GM21526 (cell line): ENCODE data around the gene ARHGAP15.

ENCODE experiments used
- ATAC-seq: cut with Tn5 transposase; IDR thresholded peaks from one replicate; pipeline ENCODE4 v1.9.1; 2021; ENCODE audit warnings: moderate library complexity; ENCODE audit not compliant: unreplicated experiment, low FRiP score

ARHGAP15 gene

DNA sequence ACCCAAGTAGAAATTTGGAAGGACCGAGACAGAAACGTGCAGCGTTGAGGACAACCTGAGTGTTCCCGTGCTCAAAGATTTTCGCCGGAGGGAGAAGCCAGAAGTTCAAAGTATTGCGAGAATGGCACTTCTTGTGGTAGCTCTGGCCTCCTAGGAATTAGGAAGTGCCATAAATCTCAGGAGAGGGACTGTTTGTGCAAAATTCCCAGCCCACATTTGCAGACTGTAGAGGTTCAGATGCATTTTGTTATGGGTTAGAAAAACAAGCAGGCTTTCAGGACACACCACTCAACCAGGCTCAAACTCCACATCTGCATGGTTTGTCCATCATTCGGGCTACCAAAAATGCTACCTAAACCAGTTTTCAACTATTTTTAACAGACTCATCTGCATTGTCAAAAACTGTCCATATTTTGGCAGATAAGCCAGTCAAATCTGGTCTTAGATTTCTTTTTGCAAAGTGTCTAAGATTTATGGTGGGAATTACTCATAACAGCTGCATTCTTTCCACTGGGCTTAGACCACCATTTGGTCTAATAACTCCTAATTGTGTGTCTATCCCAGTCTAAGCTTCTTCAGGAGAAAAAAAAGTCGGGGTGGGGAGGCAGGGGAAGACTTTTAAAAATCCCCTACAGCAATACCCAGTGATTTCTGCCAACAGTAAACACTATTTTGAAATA lies 422.9 kb downstream of the ARHGAP15 start:
- no peak for ATAC-seq

DNA sequence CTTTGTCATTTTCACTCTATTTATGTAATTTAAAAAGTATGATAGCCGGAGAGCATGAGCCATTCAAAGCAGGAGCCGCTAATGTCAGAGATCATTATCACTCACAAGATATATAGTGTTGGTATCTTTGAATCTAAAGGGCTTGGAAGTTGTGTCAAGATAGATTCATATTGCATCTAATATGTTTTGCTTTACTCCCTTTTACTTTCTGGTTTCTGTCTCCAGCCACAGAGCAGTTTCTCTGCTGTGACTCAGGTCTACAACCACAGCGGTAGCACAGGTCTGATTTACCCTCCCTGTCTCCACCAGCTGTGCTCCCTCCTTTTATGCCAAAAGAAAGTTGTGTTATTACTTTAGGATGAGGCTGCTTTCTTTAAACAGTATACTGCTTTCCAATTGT lies 424.0 kb downstream of the ARHGAP15 start:
- ATAC-seq = no peak

DNA sequence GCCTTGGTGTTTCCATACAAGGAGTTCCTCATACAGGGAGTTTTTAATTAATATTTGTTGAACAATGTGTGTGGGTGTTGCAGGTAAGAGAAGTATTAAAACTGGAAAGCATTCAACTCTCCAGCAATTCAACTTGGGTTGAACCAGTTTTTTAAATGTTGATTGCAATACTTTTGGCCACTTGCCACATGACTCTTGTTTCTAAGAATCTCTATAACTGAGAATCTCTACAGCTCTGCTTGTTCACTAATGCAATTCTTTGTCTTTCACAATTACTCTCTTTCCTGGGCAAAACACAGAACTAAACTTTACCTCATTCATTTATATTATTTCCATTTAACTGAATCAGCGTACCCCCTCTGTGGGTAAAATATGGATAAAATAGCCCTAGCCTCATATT lies 429.4 kb downstream of the ARHGAP15 start:
- ATAC-seq = no peak

DNA sequence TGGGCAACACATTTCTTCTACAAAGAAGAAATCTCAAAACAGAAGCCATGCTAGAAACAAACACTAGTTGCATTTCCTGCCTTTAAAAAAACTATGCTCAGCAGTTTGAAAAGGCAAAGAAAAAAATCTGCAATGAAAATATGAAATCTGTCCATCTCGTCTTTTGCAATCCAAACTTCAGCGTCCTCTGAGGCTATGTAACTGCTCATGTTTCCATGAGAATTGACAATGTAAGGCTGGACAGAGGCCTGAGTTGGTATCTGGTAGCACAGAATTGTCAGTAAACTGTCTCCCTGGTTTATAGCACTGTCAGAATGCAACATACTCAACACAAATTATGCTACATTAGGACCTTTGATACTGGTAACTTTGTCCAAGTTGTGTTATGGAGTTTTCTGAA lies 429.9 kb downstream of the ARHGAP15 start:
- ATAC-seq = no peak

GRCh38 chr2:143560724-143561123 lies 431.5 kb downstream of the ARHGAP15 start:
- ATAC-seq = no peak

DNA sequence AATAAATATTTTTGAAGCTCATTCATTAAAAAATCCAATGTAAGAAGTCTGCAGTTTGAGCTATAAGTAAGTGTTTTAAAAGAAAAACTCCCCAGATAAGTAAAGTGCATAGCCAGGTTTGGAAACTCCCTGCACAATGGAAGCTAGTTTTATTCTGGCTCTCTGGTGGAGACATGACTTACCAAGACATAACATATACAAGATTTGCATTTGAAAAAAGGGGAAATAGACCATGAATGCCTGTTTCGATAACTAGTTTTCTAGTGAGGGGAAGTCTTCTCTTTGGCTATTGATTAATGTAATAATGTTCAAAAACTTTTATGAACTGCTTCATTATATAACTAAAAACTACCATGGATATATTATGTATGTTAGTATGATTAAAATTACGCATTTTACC lies 435.2 kb downstream of the ARHGAP15 start:
- ATAC-seq = peak; percentile 91

DNA sequence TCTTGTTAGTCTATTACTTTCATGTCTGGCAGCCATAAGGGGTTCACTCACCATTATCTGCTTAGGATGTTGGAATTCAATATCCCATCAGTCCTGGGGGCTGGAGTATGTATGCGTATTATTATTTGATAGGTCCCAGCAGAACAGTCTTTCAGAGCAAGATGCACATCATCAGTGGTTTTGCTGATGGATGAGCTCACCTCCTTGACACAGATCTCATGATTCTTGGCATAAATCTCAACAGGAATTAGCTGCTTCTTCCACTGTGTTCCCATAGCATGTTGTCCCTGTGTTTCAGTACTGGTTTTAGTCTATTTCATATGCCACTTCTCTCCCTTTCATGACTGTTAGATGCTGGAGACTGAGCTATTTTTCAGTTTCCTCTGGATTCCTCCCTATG lies 442.5 kb downstream of the ARHGAP15 start:
- no peak for ATAC-seq

- ATAC-seq = no peak
Observed at GRCh38 chr2:143572421-143572820, 443.2 kb downstream of the ARHGAP15 start.

- ATAC-seq = no peak
Observed at GRCh38 chr2:143574069-143574468, 444.9 kb downstream of the ARHGAP15 start.

DNA sequence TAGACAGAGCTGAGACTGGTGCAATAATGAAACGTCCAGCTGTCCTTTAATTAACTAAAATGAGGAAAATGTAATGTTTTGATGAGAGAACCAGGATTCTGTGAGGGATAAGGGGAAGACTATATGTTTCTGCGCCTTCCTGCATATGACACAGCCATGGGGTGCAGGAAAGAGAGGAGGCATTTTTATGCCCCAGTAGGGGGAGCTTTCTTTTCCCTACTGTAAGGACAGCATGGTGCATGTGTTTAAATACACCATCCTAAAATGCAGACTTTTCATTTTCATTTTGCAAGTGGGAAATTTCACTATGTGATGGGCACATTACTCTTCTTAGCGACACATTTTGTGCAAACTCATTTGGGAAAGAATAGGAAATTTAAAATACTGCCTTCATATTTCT lies 446.1 kb downstream of the ARHGAP15 start:
- ATAC-seq = no peak

DNA sequence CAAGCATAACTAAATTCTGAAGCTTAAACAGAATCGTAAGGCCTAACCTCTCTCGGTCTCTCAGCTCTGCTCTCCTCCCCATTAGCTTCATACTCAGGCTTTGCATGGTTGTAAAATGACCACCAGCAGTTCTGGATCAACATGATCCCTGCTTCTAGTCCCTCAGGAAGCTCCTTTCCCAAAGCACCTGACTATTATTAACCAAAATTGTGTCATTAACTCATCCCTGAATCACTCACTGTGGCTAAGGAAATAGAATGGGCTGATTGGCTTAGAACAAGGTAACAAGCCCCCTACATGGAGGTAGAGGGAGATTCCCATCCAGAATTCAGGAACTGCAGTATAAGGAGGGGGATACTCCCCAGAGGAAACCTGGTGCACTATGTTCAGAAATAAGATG lies 448.3 kb downstream of the ARHGAP15 start:
- ATAC-seq = no peak

- no peak for ATAC-seq
Observed at GRCh38 chr2:143579456-143579855, 450.2 kb downstream of the ARHGAP15 start.

DNA sequence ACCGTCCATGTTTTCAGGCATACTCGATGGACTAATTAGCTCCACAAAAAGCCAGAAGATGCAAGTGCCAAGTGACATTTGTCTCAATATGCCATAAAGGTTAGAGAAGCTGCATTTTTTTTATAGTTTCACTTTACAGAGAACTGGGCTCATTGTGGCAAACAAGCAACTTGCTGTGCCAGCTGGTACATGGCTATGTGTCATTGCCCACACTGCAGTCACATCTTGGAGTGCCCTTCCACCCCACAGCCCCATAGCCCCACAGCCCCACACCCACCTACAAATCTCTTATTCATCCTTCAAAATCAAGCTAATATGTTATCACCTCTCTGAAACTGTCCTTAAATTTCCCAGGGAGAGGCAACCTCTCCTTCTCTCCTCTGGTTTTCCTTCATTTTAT lies 451.9 kb downstream of the ARHGAP15 start:
- ATAC-seq = no peak

DNA sequence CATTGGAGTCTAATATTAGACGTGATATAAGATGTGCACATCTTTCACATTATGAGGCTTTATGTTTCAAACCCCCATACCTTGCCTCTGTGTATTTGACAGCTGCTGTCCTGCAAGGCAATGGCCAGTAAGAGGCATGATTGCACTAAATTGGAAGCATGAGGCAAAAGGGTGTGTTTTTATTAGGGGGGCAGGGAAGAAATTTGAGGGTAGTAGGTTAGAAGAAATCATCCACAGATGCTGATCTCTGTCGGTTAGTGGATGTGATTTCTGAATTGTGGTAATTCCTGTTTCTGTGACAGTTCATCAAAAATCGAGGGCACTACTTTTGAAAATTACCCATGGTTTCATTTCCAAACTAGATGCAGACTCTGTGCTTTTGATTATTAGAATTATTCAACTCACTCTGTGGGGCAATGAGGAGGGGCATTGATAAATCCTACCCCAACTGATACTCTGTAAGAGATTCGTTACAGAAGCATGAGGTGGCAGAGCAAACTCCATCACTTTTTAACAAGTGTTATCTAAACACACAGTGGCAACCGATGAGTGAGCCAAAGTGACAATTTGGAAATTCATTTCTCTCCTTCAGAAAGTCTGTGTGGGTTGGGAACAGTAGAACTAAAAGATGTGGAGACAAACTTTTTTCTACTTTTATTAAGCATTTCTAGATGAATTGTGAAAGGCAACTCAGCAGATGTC lies 453.0 kb downstream of the ARHGAP15 start:
- no peak for ATAC-seq

DNA sequence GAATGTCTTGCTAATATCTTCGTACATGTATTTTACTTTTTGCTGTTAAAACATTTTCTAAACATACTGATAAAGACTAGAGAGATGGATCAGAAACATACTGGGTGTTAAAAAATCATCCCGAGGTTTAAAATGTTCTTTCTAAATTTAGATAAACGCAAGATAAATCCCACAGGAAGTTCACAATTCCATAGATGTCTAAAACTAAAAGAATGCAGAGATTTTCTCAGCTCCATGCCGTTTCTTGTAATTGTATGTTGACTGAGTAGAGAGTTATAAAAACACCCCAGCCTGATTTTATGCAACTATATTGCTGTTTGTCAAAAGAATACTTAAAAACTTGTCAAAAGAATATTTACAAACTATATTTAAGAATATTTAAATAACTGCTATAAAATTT lies 455.7 kb downstream of the ARHGAP15 start:
- no peak for ATAC-seq

DNA sequence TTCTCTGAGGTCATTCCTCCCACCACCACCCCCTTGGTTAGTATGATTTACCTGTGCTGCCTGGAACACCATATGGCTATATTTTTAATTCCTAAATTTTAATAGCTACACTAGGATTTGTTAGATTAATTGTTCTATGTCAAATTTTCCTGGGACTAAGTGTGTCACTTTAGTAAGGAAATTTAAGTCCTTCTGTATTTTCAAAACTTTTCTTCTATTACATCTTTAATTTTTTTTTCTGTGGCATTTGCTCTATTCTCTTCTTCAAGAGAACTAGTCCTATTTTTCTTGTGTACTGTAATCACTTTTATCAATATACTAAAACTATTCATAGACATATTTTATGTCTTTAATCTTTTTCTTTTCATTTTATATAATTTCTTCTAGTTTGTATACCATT lies 456.9 kb downstream of the ARHGAP15 start:
- ATAC-seq = no peak

DNA sequence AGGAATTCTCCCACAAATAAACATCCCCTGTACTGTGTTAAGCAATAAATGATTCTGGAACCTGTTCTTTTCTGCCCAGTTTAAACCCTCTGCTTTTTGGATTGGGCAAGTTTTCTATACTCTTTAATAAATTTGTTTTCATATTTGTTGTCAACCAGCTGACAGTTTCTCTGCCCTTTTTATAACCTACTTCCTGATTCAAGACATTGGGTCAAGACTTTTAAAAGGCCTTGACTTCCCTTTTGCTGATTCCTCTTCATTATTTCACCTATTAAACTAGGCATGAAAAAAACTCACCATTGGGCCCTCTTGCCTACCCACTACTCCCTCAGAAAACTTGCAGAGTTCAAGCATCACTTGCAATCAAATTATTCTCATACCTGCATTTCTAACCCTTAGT lies 459.5 kb downstream of the ARHGAP15 start:
- ATAC-seq = no peak

- no peak for ATAC-seq
Observed at GRCh38 chr2:143594161-143594560, 464.9 kb downstream of the ARHGAP15 start.

DNA sequence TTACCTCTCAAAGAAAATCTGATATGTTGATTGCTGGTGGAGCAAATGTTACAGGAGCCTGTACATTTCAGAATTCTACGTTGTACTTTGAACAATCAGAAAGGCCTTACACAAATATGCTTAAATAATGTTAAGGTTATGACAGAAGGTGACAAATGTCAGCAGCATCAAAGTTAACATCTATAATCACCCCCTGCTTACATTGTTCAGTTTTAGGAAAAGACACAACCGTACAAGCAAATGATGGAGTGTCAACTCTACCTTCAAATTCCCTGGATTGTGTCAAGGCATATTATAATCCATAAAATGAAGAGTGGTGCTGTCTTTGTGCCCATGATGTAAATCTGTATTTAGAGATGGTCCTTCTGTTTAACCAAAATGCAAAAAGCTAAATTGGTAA lies 465.5 kb downstream of the ARHGAP15 start:
- ATAC-seq = no peak

GRCh38 chr2:143600116-143600515 lies 470.9 kb downstream of the ARHGAP15 start:
- no peak for ATAC-seq

DNA sequence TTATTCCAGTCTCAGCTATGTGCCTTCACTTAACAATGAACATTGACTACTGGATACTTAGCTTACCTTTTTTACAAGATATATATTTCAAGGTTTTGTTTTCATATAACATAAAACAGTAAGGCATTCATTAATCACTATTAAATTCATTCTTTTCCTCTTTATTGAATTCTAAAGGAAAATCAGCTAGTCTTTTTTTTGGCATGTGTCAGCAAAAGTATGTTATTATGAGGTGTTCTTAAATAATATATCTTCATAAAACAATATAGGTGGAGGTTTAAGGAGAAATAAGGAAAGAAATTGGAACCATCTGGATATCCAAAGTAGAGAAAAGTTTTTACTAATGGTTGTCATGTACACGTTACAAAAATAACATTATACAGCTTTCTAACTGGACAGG lies 472.6 kb downstream of the ARHGAP15 start:
- no peak for ATAC-seq

DNA sequence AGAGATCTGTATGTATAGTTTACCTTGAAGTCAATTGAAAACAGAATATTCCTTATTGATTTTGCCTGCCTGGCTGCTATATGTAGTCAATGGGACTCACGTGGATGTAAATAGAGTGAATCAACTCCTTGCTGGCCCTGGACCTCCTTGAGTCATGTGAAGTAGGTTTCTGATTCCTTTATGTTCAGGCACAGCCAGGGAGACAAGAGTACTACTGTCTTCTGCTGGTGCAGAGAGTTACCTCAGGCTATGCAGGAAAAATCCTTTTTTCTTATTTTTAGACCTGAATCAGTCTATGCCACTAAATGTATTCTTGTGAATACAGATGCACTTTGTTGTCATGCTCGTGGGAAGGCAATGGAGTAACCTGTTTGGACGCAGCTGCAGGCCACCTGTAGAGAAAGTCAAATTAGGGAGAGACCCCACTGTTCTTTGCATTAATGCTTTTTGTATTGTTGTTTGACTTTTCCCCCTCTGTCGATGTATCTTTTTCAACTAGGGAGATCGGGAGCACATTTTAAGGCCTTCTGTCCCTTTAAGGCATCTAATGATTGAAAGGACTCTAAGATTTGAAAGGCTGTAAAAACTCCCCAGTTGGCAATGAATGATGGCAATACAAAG lies 473.9 kb downstream of the ARHGAP15 start:
- no peak for ATAC-seq
